WTC11 (cell line): ENCODE data around the gene FOXP1.

Source experiments
- CREB1 ChIP-seq: sonication (generic); formaldehyde crosslinking; IDR thresholded peaks from 2 replicates; pipeline ENCODE4 v1.8.0; 2023; ENCODE audit warnings: mild to moderate bottlenecking, missing genetic modification reagents
- SMAD3 ChIP-seq: sonication (generic); formaldehyde crosslinking; IDR thresholded peaks from 2 replicates; pipeline ENCODE4 v1.8.0; 2022; ENCODE audit warnings: missing genetic modification reagents, mild to moderate bottlenecking, borderline replicate concordance
- ZBTB43 ChIP-seq: sonication (generic); formaldehyde crosslinking; IDR thresholded peaks from 2 replicates; pipeline ENCODE4 v1.8.1; 2023; ENCODE audit warnings: mild to moderate bottlenecking, missing genetic modification reagents
- ZNF232 ChIP-seq: sonication (generic); formaldehyde crosslinking; IDR thresholded peaks from 2 replicates; pipeline ENCODE4 v1.8.0; 2022; ENCODE audit warnings: mild to moderate bottlenecking, missing genetic modification reagents
- ZNF263 ChIP-seq: sonication (generic); formaldehyde crosslinking; IDR thresholded peaks from 2 replicates; pipeline ENCODE4 v1.8.1; 2022; ENCODE audit warnings: low read depth, mild to moderate bottlenecking, moderate library complexity, missing genetic modification reagents
- ZNF416 ChIP-seq: fragments of 250-450 bp; sonication (Bioruptor Pico); IDR thresholded peaks from 2 replicates; pipeline ENCODE4 v1.9.0; 2021; ENCODE audit warnings: mild to moderate bottlenecking, inconsistent platforms
- TF ChIP-seq, protein P1 (sequence below): sonication (generic); formaldehyde crosslinking; IDR thresholded peaks from 2 replicates; pipeline ENCODE4 v1.8.1; 2023; ENCODE audit warnings: mild to moderate bottlenecking, missing genetic modification reagents, moderate library complexity
- TF ChIP-seq, protein P2 (sequence below): fragments of 200-600 bp; IDR thresholded peaks from 2 replicates; pipeline ENCODE4 v1.8.0; 2022; ENCODE audit warnings: antibody characterized with exemption

- TF ChIP-seq SMAD3 = no peak
- TF ChIP-seq, protein P1, sequence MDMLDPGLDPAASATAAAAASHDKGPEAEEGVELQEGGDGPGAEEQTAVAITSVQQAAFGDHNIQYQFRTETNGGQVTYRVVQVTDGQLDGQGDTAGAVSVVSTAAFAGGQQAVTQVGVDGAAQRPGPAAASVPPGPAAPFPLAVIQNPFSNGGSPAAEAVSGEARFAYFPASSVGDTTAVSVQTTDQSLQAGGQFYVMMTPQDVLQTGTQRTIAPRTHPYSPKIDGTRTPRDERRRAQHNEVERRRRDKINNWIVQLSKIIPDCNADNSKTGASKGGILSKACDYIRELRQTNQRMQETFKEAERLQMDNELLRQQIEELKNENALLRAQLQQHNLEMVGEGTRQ (CRISPR knock-in tag) = no peak
- TF ChIP-seq ZNF416 (CRISPR knock-in tag) = no peak
- TF ChIP-seq, protein P2, sequence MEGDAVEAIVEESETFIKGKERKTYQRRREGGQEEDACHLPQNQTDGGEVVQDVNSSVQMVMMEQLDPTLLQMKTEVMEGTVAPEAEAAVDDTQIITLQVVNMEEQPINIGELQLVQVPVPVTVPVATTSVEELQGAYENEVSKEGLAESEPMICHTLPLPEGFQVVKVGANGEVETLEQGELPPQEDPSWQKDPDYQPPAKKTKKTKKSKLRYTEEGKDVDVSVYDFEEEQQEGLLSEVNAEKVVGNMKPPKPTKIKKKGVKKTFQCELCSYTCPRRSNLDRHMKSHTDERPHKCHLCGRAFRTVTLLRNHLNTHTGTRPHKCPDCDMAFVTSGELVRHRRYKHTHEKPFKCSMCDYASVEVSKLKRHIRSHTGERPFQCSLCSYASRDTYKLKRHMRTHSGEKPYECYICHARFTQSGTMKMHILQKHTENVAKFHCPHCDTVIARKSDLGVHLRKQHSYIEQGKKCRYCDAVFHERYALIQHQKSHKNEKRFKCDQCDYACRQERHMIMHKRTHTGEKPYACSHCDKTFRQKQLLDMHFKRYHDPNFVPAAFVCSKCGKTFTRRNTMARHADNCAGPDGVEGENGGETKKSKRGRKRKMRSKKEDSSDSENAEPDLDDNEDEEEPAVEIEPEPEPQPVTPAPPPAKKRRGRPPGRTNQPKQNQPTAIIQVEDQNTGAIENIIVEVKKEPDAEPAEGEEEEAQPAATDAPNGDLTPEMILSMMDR = no peak
- TF ChIP-seq CREB1 = no peak
- no peak for TF ChIP-seq ZBTB43 (CRISPR knock-in tag)
- TF ChIP-seq ZNF232 (CRISPR knock-in tag) = no peak
- TF ChIP-seq ZNF263 (CRISPR knock-in tag) = no peak
Measured at GRCh38 chr3:71450162-71450561, 133.4 kb downstream of the FOXP1 start.
